Activated CD8-positive, alpha-beta memory T cell treated with anti-CD3 and anti-CD28 coated beads, Interleukin-2, amount 50 U/mL, for 48 hours (primary cell): Measurements from ENCODE around the gene CD96.
"Not testable (repeated sequence)": the region's sequence is repeated elsewhere in the genome, so short reads cannot be mapped to it uniquely, and the experiment has no call there.

ENCODE experiments used
- DNase-seq: peaks from one replicate; pipeline ENCODE4 v3.0.0-alpha.2; 2020

The CD96 gene

GRCh38 chr3:111629018-111629417 lies 87.0 kb downstream of the CD96 start:
- not testable (repeated sequence) for DNase-seq

GRCh38 chr3:111630638-111631037 lies 88.6 kb downstream of the CD96 start:
- DNase-seq: not testable (repeated sequence)

- no peak for DNase-seq
Observed at GRCh38 chr3:111635403-111635802, 93.4 kb downstream of the CD96 start.

GRCh38 chr3:111636366-111636885 lies 94.4 kb downstream of the CD96 start:
- no peak for DNase-seq

- DNase-seq: no peak
Observed at GRCh38 chr3:111639316-111639715, 97.3 kb downstream of the CD96 start.

GRCh38 chr3:111648991-111649579 lies 107.1 kb downstream of the CD96 start:
- DNase-seq: no peak

- no peak for DNase-seq
Observed at GRCh38 chr3:111650378-111651275, 108.6 kb downstream of the CD96 start.

- no peak for DNase-seq
Observed at GRCh38 chr3:111652492-111653180, 110.6 kb downstream of the CD96 start.

GRCh38 chr3:111653766-111654165 lies 111.8 kb downstream of the CD96 start:
- no peak for DNase-seq

- no peak for DNase-seq
Observed at GRCh38 chr3:111662012-111662411, 120.0 kb downstream of the CD96 start.

- DNase-seq: no peak
Observed at GRCh38 chr3:111662907-111663306, 120.9 kb downstream of the CD96 start.

GRCh38 chr3:111666041-111666735 lies 124.2 kb downstream of the CD96 start:
- DNase-seq: no peak

GRCh38 chr3:111667170-111667569 lies 125.2 kb downstream of the CD96 start:
- DNase-seq: no peak

GRCh38 chr3:111667621-111668239 lies 125.7 kb downstream of the CD96 start:
- no peak for DNase-seq

GRCh38 chr3:111668326-111668725 lies 126.3 kb downstream of the CD96 start:
- no peak for DNase-seq

- no peak for DNase-seq
Observed at GRCh38 chr3:111668888-111669488, 127.0 kb downstream of the CD96 start.

- no peak for DNase-seq
Observed at GRCh38 chr3:111669926-111670630, 128.1 kb downstream of the CD96 start.

GRCh38 chr3:111672461-111672860 lies 130.5 kb downstream of the CD96 start:
- DNase-seq: not testable (repeated sequence)

- DNase-seq: no peak
Observed at GRCh38 chr3:111675846-111676210, 133.8 kb downstream of the CD96 start.

- no peak for DNase-seq
Observed at GRCh38 chr3:111676211-111677006, 134.4 kb downstream of the CD96 start.

GRCh38 chr3:111677007-111677392 lies 135.0 kb downstream of the CD96 start:
- no peak for DNase-seq
